Mesenchymal stem cell (in vitro differentiated cells and primary cell): ENCODE results near the gene DST.

Experiments
- DNase-seq: peaks from one replicate; pipeline ENCODE4 v3.0.0-alpha.2; 2013
- H2AFZ ChIP-seq: one replicate; pipeline ENCODE4 v1.6.1; 2013; ENCODE audit warnings: low read depth, mild to moderate bottlenecking, control low read depth, inconsistent platforms, low read length, moderate library complexity
- H2AK5ac ChIP-seq: 2 replicates; pipeline ENCODE4 v1.6.1; 2013; ENCODE audit warnings: low read length, moderate library complexity, mild to moderate bottlenecking, inconsistent platforms; ENCODE audit not compliant: severe bottlenecking
- H2BK120ac ChIP-seq: one replicate; pipeline ENCODE4 v1.6.1; 2013; ENCODE audit warnings: low read depth, mild to moderate bottlenecking, inconsistent platforms, low read length, moderate library complexity
- H2BK12ac ChIP-seq, 2 experiments: one replicate each; pipeline ENCODE4 v1.6.1; 2013; ENCODE audit warnings: inconsistent platforms in 2 of 2, low read length in 2 of 2, mild to moderate bottlenecking in 2 of 2, moderate library complexity in 2 of 2, control low read depth in 1 of 2
- H2BK15ac ChIP-seq: one replicate; pipeline ENCODE4 v1.6.1; 2013; ENCODE audit warnings: mild to moderate bottlenecking, low read depth, inconsistent platforms; ENCODE audit not compliant: poor library complexity, severe bottlenecking
- H2BK5ac ChIP-seq: 2 replicates; pipeline ENCODE4 v1.6.1; 2013; ENCODE audit warnings: low read depth, mild to moderate bottlenecking, low read length, control low read depth, inconsistent platforms; ENCODE audit not compliant: poor library complexity, severe bottlenecking
- H3K14ac ChIP-seq, 2 experiments: one replicate each; pipeline ENCODE4 v1.6.1; 2013; ENCODE audit warnings: inconsistent platforms in 2 of 2, low read length in 2 of 2, control low read depth in 1 of 2, mild to moderate bottlenecking in 1 of 2, moderate library complexity in 1 of 2
- H3K18ac ChIP-seq, 2 experiments: one replicate each; pipeline ENCODE4 v1.6.1; 2013; ENCODE audit warnings: inconsistent platforms in 2 of 2, low read length in 2 of 2, control low read depth in 1 of 2, low read depth in 1 of 2, mild to moderate bottlenecking in 1 of 2
- H3K23ac ChIP-seq, 2 experiments: one replicate each; pipeline ENCODE4 v1.6.1; 2013; ENCODE audit warnings: inconsistent platforms in 2 of 2, low read length in 2 of 2, mild to moderate bottlenecking in 2 of 2, moderate library complexity in 2 of 2, control low read depth in 1 of 2
- H3K27ac ChIP-seq: 2 replicates; pipeline ENCODE4 v1.5.1; 2013; ENCODE audit warnings: mild to moderate bottlenecking, moderate library complexity, low read length, control low read depth, inconsistent platforms; ENCODE audit not compliant: poor library complexity, severe bottlenecking
- H3K27me3 ChIP-seq, 2 experiments: 2 replicates each; pipeline versions ENCODE4 v1.6.1 to v1.7.0; 2013; ENCODE audit warnings: low read length in 2 of 2, mild to moderate bottlenecking in 2 of 2, moderate library complexity in 2 of 2, control low read depth in 1 of 2, inconsistent platforms in 1 of 2; ENCODE audit not compliant: control insufficient read depth in 1 of 2, insufficient read depth in 1 of 2
- H3K36me3 ChIP-seq, 2 experiments: 2 replicates each; pipeline versions ENCODE4 v1.6.1 to v1.7.0; 2013; ENCODE audit warnings: low read length in 2 of 2, control low read depth in 1 of 2, inconsistent platforms in 1 of 2, low read depth in 1 of 2, mild to moderate bottlenecking in 1 of 2; ENCODE audit not compliant: insufficient read depth in 2 of 2, control insufficient read depth in 1 of 2
- H3K4ac ChIP-seq, 2 experiments: one replicate each; pipeline ENCODE4 v1.6.1; 2013; ENCODE audit warnings: inconsistent platforms in 2 of 2, low read length in 2 of 2, mild to moderate bottlenecking in 2 of 2, moderate library complexity in 2 of 2, control low read depth in 1 of 2, low read depth in 1 of 2
- H3K4me1 ChIP-seq: 2 replicates; pipeline ENCODE4 v1.6.1; 2013; ENCODE audit warnings: low read depth, low read length, control low read depth; ENCODE audit not compliant: control insufficient read depth, insufficient read depth
- H3K4me2 ChIP-seq: 2 replicates; pipeline ENCODE4 v1.6.1; 2013; ENCODE audit warnings: low read length, mild to moderate bottlenecking, inconsistent platforms; ENCODE audit not compliant: poor library complexity, severe bottlenecking
- H3K4me3 ChIP-seq, 2 experiments: 2 replicates each; pipeline versions ENCODE4 v1.5.1 to v1.7.0; 2013; ENCODE audit warnings: low read length in 2 of 2, mild to moderate bottlenecking in 2 of 2, control low read depth in 1 of 2, low read depth in 1 of 2; ENCODE audit not compliant: insufficient read depth in 1 of 2
- H3K79me1 ChIP-seq: replicated peaks from 2 replicates; pipeline ENCODE4 v1.6.1; 2013; ENCODE audit warnings: mild to moderate bottlenecking, control low read depth, low read length, inconsistent platforms; ENCODE audit not compliant: poor library complexity, severe bottlenecking
- H3K9ac ChIP-seq: 2 replicates; pipeline ENCODE4 v1.7.0; 2013; ENCODE audit warnings: mild to moderate bottlenecking, low read length, moderate library complexity
- H3K9me3 ChIP-seq: 2 replicates; pipeline ENCODE4 v1.7.0; 2013; ENCODE audit warnings: mild to moderate bottlenecking, low read length; ENCODE audit not compliant: control insufficient read depth
- H4K8ac ChIP-seq: one replicate; pipeline ENCODE4 v1.6.1; 2013; ENCODE audit warnings: inconsistent platforms, mild to moderate bottlenecking, low read length, moderate library complexity
- H4K91ac ChIP-seq: one replicate; pipeline ENCODE4 v1.6.1; 2013; ENCODE audit warnings: mild to moderate bottlenecking, low read length, inconsistent platforms
- WGBS: methylation state at CpG from one replicate; pipeline ENCODE4 v1.1.7; 2013; ENCODE audit warnings: mixed read lengths; 5-methylcytosine and 5-hydroxymethylcytosine counted together

DST gene

GRCh38 chr6:56579155-56579851 lies 63.4 kb downstream of the DST start:
- H2BK12ac ChIP-seq, result no peak overlapping the region
- no peak overlapping the region for H4K91ac ChIP-seq
- H3K4me2 ChIP-seq, result no peak overlapping the region
- no peak overlapping the region for H3K18ac ChIP-seq
- no peaks in the 10 kb centered on the region for H3K27me3 ChIP-seq
- H2BK5ac ChIP-seq, result no peak overlapping the region
- no peaks in the 10 kb centered on the region for H3K4me1 ChIP-seq
- H2BK15ac ChIP-seq, result no peak overlapping the region
- H3K27ac ChIP-seq, result no peak overlapping the region
- H3K4me3 ChIP-seq, result no peak overlapping the region
- no peaks in the 10 kb centered on the region for H3K9me3 ChIP-seq
- H3K36me3 ChIP-seq, result peaks cover 7 to 55% of the 10 kb centered on the region in 2 experiments
- H3K9ac ChIP-seq, result no peak overlapping the region
- H2AFZ ChIP-seq, result no peak overlapping the region
- H3K14ac ChIP-seq, result no peak overlapping the region
- H4K8ac ChIP-seq, result no peak overlapping the region
- no peak overlapping the region for H3K23ac ChIP-seq
- no peak overlapping the region for H2AK5ac ChIP-seq
- no peak for DNase-seq
- H3K79me1 ChIP-seq, result peaks cover 28% of the 10 kb centered on the region
- H2BK120ac ChIP-seq, result no peak overlapping the region
- no peak overlapping the region for H3K4ac ChIP-seq
- 88% methylated on average over 2 of the region's 2 CpGs for WGBS

GRCh38 chr6:56575736-56576135 lies 67.0 kb downstream of the DST start:
- H4K8ac ChIP-seq, result no peak overlapping the region

GRCh38 chr6:56574292-56574691 lies 68.4 kb downstream of the DST start:
- H3K9me3 ChIP-seq, result no peaks in the 10 kb centered on the region
- H3K4me1 ChIP-seq, result no peaks in the 10 kb centered on the region
- H3K27me3 ChIP-seq, result no peaks in the 10 kb centered on the region
- no peak overlapping the region for H3K23ac ChIP-seq
- H4K91ac ChIP-seq, result no peak overlapping the region
- H3K4ac ChIP-seq, result no peak overlapping the region
- H2BK120ac ChIP-seq, result no peak overlapping the region
- H3K14ac ChIP-seq, result no peak overlapping the region
- no peak overlapping the region for H3K4me2 ChIP-seq
- H2BK12ac ChIP-seq, result no peak overlapping the region
- WGBS, result 100% methylated on average over 1 of the region's 2 CpGs
- no peak overlapping the region for H3K4me3 ChIP-seq
- DNase-seq, result no peak
- H3K9ac ChIP-seq, result no peak overlapping the region
- no peak overlapping the region for H2AK5ac ChIP-seq
- no peak overlapping the region for H2AFZ ChIP-seq
- peaks cover 12 to 88% of the 10 kb centered on the region in 2 experiments for H3K36me3 ChIP-seq
- no peak overlapping the region for H3K18ac ChIP-seq
- H2BK15ac ChIP-seq, result no peak overlapping the region
- no peak overlapping the region for H4K8ac ChIP-seq
- H2BK5ac ChIP-seq, result no peak overlapping the region
- H3K27ac ChIP-seq, result no peak overlapping the region
- H3K79me1 ChIP-seq, result peaks cover 20% of the 10 kb centered on the region

More at GRCh38 chr6:56575736-56576135, 67.0 kb downstream of the DST start:
- H3K18ac ChIP-seq, result no peak overlapping the region
- H2BK15ac ChIP-seq, result no peak overlapping the region
- H3K4ac ChIP-seq, result no peak overlapping the region
- H3K27me3 ChIP-seq, result no peaks in the 10 kb centered on the region
- H2AK5ac ChIP-seq, result no peak overlapping the region
- H2AFZ ChIP-seq, result no peak overlapping the region
- H3K14ac ChIP-seq, result no peak overlapping the region
- no peak overlapping the region for H4K91ac ChIP-seq
- WGBS, result 85% methylated on average over 3 of the region's 3 CpGs
- no peak for DNase-seq
- no peak overlapping the region for H3K4me2 ChIP-seq
- no peak overlapping the region for H3K4me3 ChIP-seq
- H3K36me3 ChIP-seq, result peaks cover 10 to 79% of the 10 kb centered on the region in 2 experiments
- H3K27ac ChIP-seq, result no peak overlapping the region
- H3K9ac ChIP-seq, result no peak overlapping the region
- H3K79me1 ChIP-seq, result peaks cover 22% of the 10 kb centered on the region
- H2BK12ac ChIP-seq, result no peak overlapping the region
- H2BK120ac ChIP-seq, result no peak overlapping the region
- no peaks in the 10 kb centered on the region for H3K4me1 ChIP-seq
- H3K9me3 ChIP-seq, result no peaks in the 10 kb centered on the region
- H3K23ac ChIP-seq, result no peak overlapping the region
- no peak overlapping the region for H2BK5ac ChIP-seq

- H3K79me1 ChIP-seq, result peaks cover 21% of the 10 kb centered on the region
- H4K91ac ChIP-seq, result no peak overlapping the region
- H2BK5ac ChIP-seq, result no peak overlapping the region
- H2AFZ ChIP-seq, result no peak overlapping the region
- no peak overlapping the region for H3K23ac ChIP-seq
- no peak overlapping the region for H2BK120ac ChIP-seq
- H2BK12ac ChIP-seq, result no peak overlapping the region
- no peak overlapping the region for H2AK5ac ChIP-seq
- H3K9me3 ChIP-seq, result no peaks in the 10 kb centered on the region
- H2BK15ac ChIP-seq, result no peak overlapping the region
- DNase-seq, result peak; percentile 25
- H3K18ac ChIP-seq, result no peak overlapping the region
- no peak overlapping the region for H3K14ac ChIP-seq
- H3K27me3 ChIP-seq, result no peaks in the 10 kb centered on the region
- no peak overlapping the region for H4K8ac ChIP-seq
- no peaks in the 10 kb centered on the region for H3K4me1 ChIP-seq
- no peak overlapping the region for H3K27ac ChIP-seq
- H3K4me2 ChIP-seq, result no peak overlapping the region
- H3K4me3 ChIP-seq, result no peak overlapping the region
- WGBS, result 30% methylated on average over 2 of the region's 2 CpGs
- H3K36me3 ChIP-seq, result peaks cover 12 to 89% of the 10 kb centered on the region in 2 experiments
- H3K4ac ChIP-seq, result no peak overlapping the region
- no peak overlapping the region for H3K9ac ChIP-seq
These were observed 69.1 kb downstream of the DST start for GRCh38 chr6:56573624-56574023.
